Neural progenitor cell (in vitro differentiated cells): ENCODE data around the gene RNF40.

Experiments
- EZH2 ChIP-seq: fragments of 200-600 bp; sonication (generic); IDR thresholded peaks from 2 replicates; pipeline ENCODE4 v1.6.1; 2017; ENCODE audit warnings: antibody characterized with exemption, mild to moderate bottlenecking, moderate library complexity
- EZH2phosphoT487 ChIP-seq: fragments of 200-600 bp; sonication (generic); IDR thresholded peaks from 2 replicates; pipeline ENCODE4 v1.6.1; 2017; ENCODE audit warnings: antibody characterized with exemption
- TF ChIP-seq, protein P1 (sequence below): fragments of 200-600 bp; sonication (generic); IDR thresholded peaks from 2 replicates; pipeline ENCODE4 v1.5.1; 2017; ENCODE audit warnings: antibody characterized with exemption, mild to moderate bottlenecking

DNA sequence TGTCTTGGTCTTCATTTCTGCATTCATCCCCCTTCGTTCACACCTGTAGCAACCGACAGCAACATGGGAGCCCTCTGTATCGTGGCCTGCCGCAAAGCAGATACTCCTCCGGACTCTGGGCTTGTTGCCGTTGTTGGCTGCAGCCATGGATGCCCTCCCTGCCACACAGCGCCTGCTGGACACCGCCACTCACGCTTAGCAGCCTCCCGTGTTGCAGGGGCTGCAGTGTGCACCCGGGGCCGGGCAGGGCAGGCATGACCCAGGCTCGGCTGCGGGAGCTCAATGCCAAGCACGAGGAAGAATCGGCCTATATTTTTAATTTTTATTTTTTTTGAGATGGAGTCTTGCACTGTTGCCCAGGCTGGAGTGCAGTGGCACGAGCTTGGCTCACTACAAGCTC is 59.8 kb downstream of the RNF40 start:
- TF ChIP-seq, protein P1, sequence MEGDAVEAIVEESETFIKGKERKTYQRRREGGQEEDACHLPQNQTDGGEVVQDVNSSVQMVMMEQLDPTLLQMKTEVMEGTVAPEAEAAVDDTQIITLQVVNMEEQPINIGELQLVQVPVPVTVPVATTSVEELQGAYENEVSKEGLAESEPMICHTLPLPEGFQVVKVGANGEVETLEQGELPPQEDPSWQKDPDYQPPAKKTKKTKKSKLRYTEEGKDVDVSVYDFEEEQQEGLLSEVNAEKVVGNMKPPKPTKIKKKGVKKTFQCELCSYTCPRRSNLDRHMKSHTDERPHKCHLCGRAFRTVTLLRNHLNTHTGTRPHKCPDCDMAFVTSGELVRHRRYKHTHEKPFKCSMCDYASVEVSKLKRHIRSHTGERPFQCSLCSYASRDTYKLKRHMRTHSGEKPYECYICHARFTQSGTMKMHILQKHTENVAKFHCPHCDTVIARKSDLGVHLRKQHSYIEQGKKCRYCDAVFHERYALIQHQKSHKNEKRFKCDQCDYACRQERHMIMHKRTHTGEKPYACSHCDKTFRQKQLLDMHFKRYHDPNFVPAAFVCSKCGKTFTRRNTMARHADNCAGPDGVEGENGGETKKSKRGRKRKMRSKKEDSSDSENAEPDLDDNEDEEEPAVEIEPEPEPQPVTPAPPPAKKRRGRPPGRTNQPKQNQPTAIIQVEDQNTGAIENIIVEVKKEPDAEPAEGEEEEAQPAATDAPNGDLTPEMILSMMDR, result no peak
- no peak for TF ChIP-seq EZH2
- no peak for TF ChIP-seq EZH2phosphoT487
